WTC11 (cell line): Measurements from ENCODE around the gene SH3BP5. TPM values are rescaled to one million over a fixed set of nuclear protein-coding genes. Genes with fewer than 3 reads are reported as not detected.
A peak's percentile ranks its signal among the peaks of the same experiment; 100 is the strongest.

Source experiments
- ATAC-seq: fragments of 200-7000 bp; cut with Tn5 transposase; 2 replicates; pipeline ENCODE4 v1.10.0; 2021; ENCODE audit warnings: mild to moderate bottlenecking, moderate library complexity
- CTCF ChIA-PET: fragments of 300-600 bp; sonication (Branson Sonifier 250); formaldehyde crosslinking; loops from one replicate; lab custom pipeline; 2021; ENCODE audit warnings: antibody characterized with exemption; lab: Charles Lee
- POLR2A ChIA-PET: fragments of 350-600 bp; sonication (Branson Sonifier 250); formaldehyde crosslinking; loops from one replicate; lab custom pipeline; 2021; ENCODE audit warnings: antibody characterized with exemption; lab: Charles Lee
- DNase-seq: peaks from one replicate; pipeline ENCODE4 v3.0.0; 2021; ENCODE audit warnings: low spot score
- H3K27ac Mint-ChIP-seq: 2 replicates; pipeline ENCODE4 v1.8.0; 2021; ENCODE audit warnings: mixed read lengths
- H3K27me3 Mint-ChIP-seq: 2 replicates; pipeline ENCODE4 v1.8.0; 2021; ENCODE audit warnings: low read depth, mild to moderate bottlenecking, moderate library complexity, mixed read lengths
- H3K36me3 Mint-ChIP-seq: 2 replicates; pipeline ENCODE4 v1.8.0; 2021; ENCODE audit warnings: mixed read lengths
- H3K4me1 Mint-ChIP-seq: 2 replicates; pipeline ENCODE4 v1.8.0; 2022; ENCODE audit warnings: mixed read lengths
- H3K4me3 Mint-ChIP-seq: 2 replicates; pipeline ENCODE4 v1.8.0; 2021; ENCODE audit warnings: mild to moderate bottlenecking, moderate library complexity, mixed read lengths
- H3K9me3 Mint-ChIP-seq: 2 replicates; pipeline ENCODE4 v1.8.0; 2021; ENCODE audit warnings: mixed read lengths
- CBFB ChIP-seq: sonication (generic); formaldehyde crosslinking; IDR thresholded peaks from 2 replicates; pipeline ENCODE4 v1.8.1; 2022; ENCODE audit warnings: mild to moderate bottlenecking, low read depth, missing genetic modification reagents
- CREM ChIP-seq: sonication (generic); formaldehyde crosslinking; IDR thresholded peaks from 2 replicates; pipeline ENCODE4 v1.8.1; 2022; ENCODE audit warnings: mild to moderate bottlenecking, missing genetic modification reagents, moderate library complexity
- FOXK1 ChIP-seq: sonication (generic); formaldehyde crosslinking; IDR thresholded peaks from 2 replicates; pipeline ENCODE4 v1.8.0; 2022; ENCODE audit warnings: mild to moderate bottlenecking, moderate library complexity, missing genetic modification reagents
- GABPB1 ChIP-seq: sonication (generic); formaldehyde crosslinking; IDR thresholded peaks from 2 replicates; pipeline ENCODE4 v1.8.1; 2023; ENCODE audit warnings: mild to moderate bottlenecking, missing genetic modification reagents
- HMGA2 ChIP-seq: fragments of 250-450 bp; sonication (Bioruptor Pico); IDR thresholded peaks from 2 replicates; pipeline ENCODE4 v1.4.0; 2021; ENCODE audit warnings: mild to moderate bottlenecking, moderate library complexity
- MYBL2 ChIP-seq: sonication (generic); formaldehyde crosslinking; IDR thresholded peaks from 2 replicates; pipeline ENCODE4 v1.8.1; 2023; ENCODE audit warnings: mild to moderate bottlenecking, moderate library complexity, missing genetic modification reagents
- NR2C2 ChIP-seq: sonication (generic); formaldehyde crosslinking; IDR thresholded peaks from 2 replicates; pipeline ENCODE4 v1.8.0; 2022; ENCODE audit warnings: mild to moderate bottlenecking, missing genetic modification reagents
- PRRX2 ChIP-seq: fragments of 250-450 bp; sonication (Bioruptor Pico); IDR thresholded peaks from 2 replicates; pipeline ENCODE4 v1.8.0; 2021; ENCODE audit warnings: mild to moderate bottlenecking
- SP1 ChIP-seq: sonication (generic); formaldehyde crosslinking; conservative IDR thresholded peaks from 2 replicates; pipeline ENCODE4 v1.8.1; 2022; ENCODE audit warnings: missing genetic modification reagents
- TP53 ChIP-seq: sonication (generic); formaldehyde crosslinking; IDR thresholded peaks from 2 replicates; pipeline ENCODE4 v1.8.1; 2023; ENCODE audit warnings: mild to moderate bottlenecking, missing genetic modification reagents
- ZNF219 ChIP-seq: sonication (generic); formaldehyde crosslinking; IDR thresholded peaks from 2 replicates; pipeline ENCODE4 v1.8.0; 2023; ENCODE audit warnings: missing genetic modification reagents, mild to moderate bottlenecking, borderline replicate concordance
- ZNF263 ChIP-seq: sonication (generic); formaldehyde crosslinking; IDR thresholded peaks from 2 replicates; pipeline ENCODE4 v1.8.1; 2022; ENCODE audit warnings: low read depth, mild to moderate bottlenecking, moderate library complexity, missing genetic modification reagents
- ZNF416 ChIP-seq: fragments of 250-450 bp; sonication (Bioruptor Pico); IDR thresholded peaks from 2 replicates; pipeline ENCODE4 v1.9.0; 2021; ENCODE audit warnings: mild to moderate bottlenecking, inconsistent platforms
- total RNA-seq: library from RNA; stranded (reverse); gene quantifications from 3 replicates; pipeline ENCODE4 v1.2.3, GENCODE V29; 2021
- TF ChIP-seq, protein P1 (sequence below): sonication (generic); formaldehyde crosslinking; IDR thresholded peaks from 2 replicates; pipeline ENCODE4 v1.8.0; 2022; ENCODE audit warnings: mild to moderate bottlenecking, missing genetic modification reagents
- TF ChIP-seq, protein P2 (sequence below): fragments of 200-600 bp; IDR thresholded peaks from 2 replicates; pipeline ENCODE4 v1.8.0; 2022; ENCODE audit warnings: antibody characterized with exemption
- TF ChIP-seq, protein P3 (sequence below): fragments of 250-450 bp; sonication (Bioruptor Pico); conservative IDR thresholded peaks from 2 replicates; pipeline ENCODE4 v1.9.0; 2021; ENCODE audit warnings: mild to moderate bottlenecking
- TF ChIP-seq, protein P4 (sequence below): sonication (generic); formaldehyde crosslinking; IDR thresholded peaks from 2 replicates; pipeline ENCODE4 v1.8.0; 2023; ENCODE audit warnings: missing genetic modification reagents
- TF ChIP-seq, protein P5 (sequence below): fragments of 250-450 bp; sonication (Bioruptor Pico); IDR thresholded peaks from 2 replicates; pipeline ENCODE4 v1.8.0; 2021; ENCODE audit warnings: mild to moderate bottlenecking
- TF ChIP-seq, protein P6 (sequence below): sonication (generic); formaldehyde crosslinking; IDR thresholded peaks from 2 replicates; pipeline ENCODE4 v1.8.1; 2023; ENCODE audit warnings: mild to moderate bottlenecking, missing genetic modification reagents, moderate library complexity
- TF ChIP-seq, protein P7 (sequence below): sonication (generic); formaldehyde crosslinking; conservative IDR thresholded peaks from 2 replicates; pipeline ENCODE4 v1.8.1; 2023; ENCODE audit warnings: mild to moderate bottlenecking, low read depth, missing genetic modification reagents, moderate library complexity
- TF ChIP-seq, protein P8 (sequence below): sonication (generic); formaldehyde crosslinking; conservative IDR thresholded peaks from 2 replicates; pipeline ENCODE4 v1.8.1; 2022; ENCODE audit warnings: mild to moderate bottlenecking, missing genetic modification reagents
- TF ChIP-seq, protein P9 (sequence below): fragments of 250-450 bp; sonication (Bioruptor Pico); IDR thresholded peaks from 2 replicates; pipeline ENCODE4 v1.9.0; 2021; ENCODE audit warnings: mild to moderate bottlenecking
- TF ChIP-seq, protein P10 (sequence below): sonication (generic); formaldehyde crosslinking; IDR thresholded peaks from 2 replicates; pipeline ENCODE4 v1.8.0; 2023; ENCODE audit warnings: mild to moderate bottlenecking, missing genetic modification reagents

Gene SH3BP5
- total RNA-seq, 1 experiment from 2014 or later, result 7.2 TPM

DNA sequence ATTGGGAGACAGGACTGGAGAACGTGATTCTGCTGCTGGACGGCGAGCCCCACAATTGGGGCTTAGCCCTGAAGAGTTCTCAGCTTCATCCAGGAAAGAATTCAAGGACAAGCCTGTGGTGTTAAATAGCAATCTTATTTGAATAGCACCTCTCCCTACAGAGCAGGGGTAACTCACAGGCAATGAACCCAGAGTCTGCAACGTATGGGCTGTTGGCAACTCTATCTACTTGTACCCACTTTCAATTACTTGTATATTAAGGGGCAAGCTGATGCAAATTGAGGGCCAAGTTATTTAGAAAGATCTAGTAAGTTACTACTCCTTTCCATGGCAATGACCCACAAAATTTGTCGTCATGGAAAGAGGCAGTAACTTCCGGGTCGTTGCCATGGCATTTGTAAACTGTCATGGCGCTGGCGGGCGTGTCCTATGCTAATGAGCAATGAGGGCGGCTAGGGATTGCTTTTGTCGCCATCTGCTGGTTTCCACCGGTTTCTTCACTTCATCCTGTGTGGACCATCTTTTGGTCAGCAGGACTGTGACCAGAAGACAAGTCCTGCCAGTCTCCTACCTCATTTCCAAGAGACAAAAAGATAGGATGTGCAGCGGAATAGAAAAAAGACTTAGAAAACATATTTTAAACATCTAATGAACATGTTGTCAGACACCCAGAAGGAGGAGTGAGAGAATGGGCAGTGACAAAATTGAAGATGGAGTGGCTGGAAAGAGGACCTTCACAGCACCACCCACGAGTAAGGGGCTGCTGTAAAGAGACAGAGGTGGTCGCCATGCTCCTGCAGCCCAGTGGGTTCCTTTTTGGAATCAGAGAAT, 45.8 kb upstream of the SH3BP5 start:
- ChIA-PET CTCF (interaction anchor here (0.5 to 2.6 kb wide), 4 partner anchors 80 to 175 kb away, joined by 4 to 31 read pairs (median 10); no protein-coding TSS in a partner anchor), POLR2A (no interaction called here)
- Mint-ChIP-seq H3K27ac (peak overlapping the region; percentile 57; the same call in 1 of the 2 replicates), H3K9me3 (no peaks in the 10 kb centered on the region), H3K4me3 (peak overlapping the region; percentile 47), H3K27me3 (peaks cover 2% of the 10 kb centered on the region; the same call in 1 of the 2 replicates), H3K4me1 (peaks cover 5% of the 10 kb centered on the region; the same call in 1 of the 2 replicates), H3K36me3 (no peaks in the 10 kb centered on the region)
- DNase-seq, result peak; percentile 93
- peak; percentile 98 for ATAC-seq
- TF ChIP-seq, protein P1, sequence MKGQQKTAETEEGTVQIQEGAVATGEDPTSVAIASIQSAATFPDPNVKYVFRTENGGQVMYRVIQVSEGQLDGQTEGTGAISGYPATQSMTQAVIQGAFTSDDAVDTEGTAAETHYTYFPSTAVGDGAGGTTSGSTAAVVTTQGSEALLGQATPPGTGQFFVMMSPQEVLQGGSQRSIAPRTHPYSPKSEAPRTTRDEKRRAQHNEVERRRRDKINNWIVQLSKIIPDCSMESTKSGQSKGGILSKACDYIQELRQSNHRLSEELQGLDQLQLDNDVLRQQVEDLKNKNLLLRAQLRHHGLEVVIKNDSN (CRISPR knock-in tag), result no peak
- TF ChIP-seq CREM (CRISPR knock-in tag) (peak; percentile 67; the same call in 1 of the 2 replicates), FOXK1 (no peak), CBFB (CRISPR knock-in tag) (no peak), MYBL2 (no peak), GABPB1 (CRISPR knock-in tag) (peak; percentile 92), SP1 (CRISPR knock-in tag) (peak; percentile 97), TP53 (CRISPR knock-in tag) (no peak), ZNF219 (CRISPR knock-in tag) (no peak), PRRX2 (CRISPR knock-in tag) (no peak), NR2C2 (CRISPR knock-in tag) (peak; percentile 98), ZNF416 (no peak), HMGA2 (CRISPR knock-in tag) (no peak), ZNF263 (no peak)
- TF ChIP-seq, protein P2, sequence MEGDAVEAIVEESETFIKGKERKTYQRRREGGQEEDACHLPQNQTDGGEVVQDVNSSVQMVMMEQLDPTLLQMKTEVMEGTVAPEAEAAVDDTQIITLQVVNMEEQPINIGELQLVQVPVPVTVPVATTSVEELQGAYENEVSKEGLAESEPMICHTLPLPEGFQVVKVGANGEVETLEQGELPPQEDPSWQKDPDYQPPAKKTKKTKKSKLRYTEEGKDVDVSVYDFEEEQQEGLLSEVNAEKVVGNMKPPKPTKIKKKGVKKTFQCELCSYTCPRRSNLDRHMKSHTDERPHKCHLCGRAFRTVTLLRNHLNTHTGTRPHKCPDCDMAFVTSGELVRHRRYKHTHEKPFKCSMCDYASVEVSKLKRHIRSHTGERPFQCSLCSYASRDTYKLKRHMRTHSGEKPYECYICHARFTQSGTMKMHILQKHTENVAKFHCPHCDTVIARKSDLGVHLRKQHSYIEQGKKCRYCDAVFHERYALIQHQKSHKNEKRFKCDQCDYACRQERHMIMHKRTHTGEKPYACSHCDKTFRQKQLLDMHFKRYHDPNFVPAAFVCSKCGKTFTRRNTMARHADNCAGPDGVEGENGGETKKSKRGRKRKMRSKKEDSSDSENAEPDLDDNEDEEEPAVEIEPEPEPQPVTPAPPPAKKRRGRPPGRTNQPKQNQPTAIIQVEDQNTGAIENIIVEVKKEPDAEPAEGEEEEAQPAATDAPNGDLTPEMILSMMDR, result peak; percentile 68
- TF ChIP-seq, protein P3, sequence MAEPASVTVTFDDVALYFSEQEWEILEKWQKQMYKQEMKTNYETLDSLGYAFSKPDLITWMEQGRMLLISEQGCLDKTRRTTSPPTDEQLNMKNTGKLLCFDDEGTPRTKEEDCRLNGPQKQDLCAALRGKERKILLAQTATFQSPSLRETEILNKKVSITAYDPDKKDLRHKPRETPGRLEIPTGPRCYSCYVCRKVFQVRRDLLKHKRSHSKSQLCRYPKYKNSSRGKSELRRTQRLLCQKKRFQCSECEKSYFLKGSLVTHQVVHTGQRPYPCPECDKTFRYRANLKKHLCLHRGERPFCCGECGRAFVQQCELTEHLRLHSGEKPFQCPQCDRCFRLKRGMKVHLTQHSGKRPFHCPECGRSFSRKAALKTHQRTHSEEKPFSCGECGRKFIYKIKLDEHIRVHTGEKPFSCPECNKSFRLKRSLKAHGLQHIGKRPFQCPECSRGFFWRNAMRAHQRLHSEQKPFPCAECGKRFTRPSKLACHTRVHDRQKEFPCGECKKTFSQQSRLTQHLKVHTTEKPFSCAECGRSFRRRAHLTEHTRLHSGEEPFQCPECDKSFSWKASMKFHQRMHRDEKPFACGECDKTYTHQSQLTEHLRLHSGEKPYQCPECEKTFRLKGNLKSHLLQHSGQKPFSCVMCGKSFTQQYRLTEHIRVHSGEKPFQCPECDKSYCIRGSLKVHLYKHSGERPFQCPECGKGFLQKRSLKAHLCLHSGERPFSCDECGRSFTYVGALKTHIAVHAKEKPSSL (CRISPR knock-in tag), result no peak
- TF ChIP-seq, protein P4, sequence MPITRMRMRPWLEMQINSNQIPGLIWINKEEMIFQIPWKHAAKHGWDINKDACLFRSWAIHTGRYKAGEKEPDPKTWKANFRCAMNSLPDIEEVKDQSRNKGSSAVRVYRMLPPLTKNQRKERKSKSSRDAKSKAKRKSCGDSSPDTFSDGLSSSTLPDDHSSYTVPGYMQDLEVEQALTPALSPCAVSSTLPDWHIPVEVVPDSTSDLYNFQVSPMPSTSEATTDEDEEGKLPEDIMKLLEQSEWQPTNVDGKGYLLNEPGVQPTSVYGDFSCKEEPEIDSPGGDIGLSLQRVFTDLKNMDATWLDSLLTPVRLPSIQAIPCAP, result no peak
- TF ChIP-seq, protein P5, sequence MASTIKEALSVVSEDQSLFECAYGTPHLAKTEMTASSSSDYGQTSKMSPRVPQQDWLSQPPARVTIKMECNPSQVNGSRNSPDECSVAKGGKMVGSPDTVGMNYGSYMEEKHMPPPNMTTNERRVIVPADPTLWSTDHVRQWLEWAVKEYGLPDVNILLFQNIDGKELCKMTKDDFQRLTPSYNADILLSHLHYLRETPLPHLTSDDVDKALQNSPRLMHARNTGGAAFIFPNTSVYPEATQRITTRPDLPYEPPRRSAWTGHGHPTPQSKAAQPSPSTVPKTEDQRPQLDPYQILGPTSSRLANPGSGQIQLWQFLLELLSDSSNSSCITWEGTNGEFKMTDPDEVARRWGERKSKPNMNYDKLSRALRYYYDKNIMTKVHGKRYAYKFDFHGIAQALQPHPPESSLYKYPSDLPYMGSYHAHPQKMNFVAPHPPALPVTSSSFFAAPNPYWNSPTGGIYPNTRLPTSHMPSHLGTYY (CRISPR knock-in tag), result no peak
- TF ChIP-seq, protein P6, sequence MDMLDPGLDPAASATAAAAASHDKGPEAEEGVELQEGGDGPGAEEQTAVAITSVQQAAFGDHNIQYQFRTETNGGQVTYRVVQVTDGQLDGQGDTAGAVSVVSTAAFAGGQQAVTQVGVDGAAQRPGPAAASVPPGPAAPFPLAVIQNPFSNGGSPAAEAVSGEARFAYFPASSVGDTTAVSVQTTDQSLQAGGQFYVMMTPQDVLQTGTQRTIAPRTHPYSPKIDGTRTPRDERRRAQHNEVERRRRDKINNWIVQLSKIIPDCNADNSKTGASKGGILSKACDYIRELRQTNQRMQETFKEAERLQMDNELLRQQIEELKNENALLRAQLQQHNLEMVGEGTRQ (CRISPR knock-in tag), result no peak
- TF ChIP-seq, protein P7, sequence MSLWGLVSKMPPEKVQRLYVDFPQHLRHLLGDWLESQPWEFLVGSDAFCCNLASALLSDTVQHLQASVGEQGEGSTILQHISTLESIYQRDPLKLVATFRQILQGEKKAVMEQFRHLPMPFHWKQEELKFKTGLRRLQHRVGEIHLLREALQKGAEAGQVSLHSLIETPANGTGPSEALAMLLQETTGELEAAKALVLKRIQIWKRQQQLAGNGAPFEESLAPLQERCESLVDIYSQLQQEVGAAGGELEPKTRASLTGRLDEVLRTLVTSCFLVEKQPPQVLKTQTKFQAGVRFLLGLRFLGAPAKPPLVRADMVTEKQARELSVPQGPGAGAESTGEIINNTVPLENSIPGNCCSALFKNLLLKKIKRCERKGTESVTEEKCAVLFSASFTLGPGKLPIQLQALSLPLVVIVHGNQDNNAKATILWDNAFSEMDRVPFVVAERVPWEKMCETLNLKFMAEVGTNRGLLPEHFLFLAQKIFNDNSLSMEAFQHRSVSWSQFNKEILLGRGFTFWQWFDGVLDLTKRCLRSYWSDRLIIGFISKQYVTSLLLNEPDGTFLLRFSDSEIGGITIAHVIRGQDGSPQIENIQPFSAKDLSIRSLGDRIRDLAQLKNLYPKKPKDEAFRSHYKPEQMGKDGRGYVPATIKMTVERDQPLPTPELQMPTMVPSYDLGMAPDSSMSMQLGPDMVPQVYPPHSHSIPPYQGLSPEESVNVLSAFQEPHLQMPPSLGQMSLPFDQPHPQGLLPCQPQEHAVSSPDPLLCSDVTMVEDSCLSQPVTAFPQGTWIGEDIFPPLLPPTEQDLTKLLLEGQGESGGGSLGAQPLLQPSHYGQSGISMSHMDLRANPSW (CRISPR knock-in tag), result no peak
- TF ChIP-seq, protein P8, sequence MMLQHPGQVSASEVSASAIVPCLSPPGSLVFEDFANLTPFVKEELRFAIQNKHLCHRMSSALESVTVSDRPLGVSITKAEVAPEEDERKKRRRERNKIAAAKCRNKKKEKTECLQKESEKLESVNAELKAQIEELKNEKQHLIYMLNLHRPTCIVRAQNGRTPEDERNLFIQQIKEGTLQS (CRISPR knock-in tag), result no peak
- TF ChIP-seq, protein P9, sequence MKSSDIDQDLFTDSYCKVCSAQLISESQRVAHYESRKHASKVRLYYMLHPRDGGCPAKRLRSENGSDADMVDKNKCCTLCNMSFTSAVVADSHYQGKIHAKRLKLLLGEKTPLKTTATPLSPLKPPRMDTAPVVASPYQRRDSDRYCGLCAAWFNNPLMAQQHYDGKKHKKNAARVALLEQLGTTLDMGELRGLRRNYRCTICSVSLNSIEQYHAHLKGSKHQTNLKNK (CRISPR knock-in tag), result no peak
- TF ChIP-seq, protein P10, sequence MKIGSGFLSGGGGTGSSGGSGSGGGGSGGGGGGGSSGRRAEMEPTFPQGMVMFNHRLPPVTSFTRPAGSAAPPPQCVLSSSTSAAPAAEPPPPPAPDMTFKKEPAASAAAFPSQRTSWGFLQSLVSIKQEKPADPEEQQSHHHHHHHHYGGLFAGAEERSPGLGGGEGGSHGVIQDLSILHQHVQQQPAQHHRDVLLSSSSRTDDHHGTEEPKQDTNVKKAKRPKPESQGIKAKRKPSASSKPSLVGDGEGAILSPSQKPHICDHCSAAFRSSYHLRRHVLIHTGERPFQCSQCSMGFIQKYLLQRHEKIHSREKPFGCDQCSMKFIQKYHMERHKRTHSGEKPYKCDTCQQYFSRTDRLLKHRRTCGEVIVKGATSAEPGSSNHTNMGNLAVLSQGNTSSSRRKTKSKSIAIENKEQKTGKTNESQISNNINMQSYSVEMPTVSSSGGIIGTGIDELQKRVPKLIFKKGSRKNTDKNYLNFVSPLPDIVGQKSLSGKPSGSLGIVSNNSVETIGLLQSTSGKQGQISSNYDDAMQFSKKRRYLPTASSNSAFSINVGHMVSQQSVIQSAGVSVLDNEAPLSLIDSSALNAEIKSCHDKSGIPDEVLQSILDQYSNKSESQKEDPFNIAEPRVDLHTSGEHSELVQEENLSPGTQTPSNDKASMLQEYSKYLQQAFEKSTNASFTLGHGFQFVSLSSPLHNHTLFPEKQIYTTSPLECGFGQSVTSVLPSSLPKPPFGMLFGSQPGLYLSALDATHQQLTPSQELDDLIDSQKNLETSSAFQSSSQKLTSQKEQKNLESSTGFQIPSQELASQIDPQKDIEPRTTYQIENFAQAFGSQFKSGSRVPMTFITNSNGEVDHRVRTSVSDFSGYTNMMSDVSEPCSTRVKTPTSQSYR (CRISPR knock-in tag), result no peak
